ENCODE results near the gene CDH23.

The CDH23 gene

GRCh38 chr10:71629131-71629530 lies 232.4 kb downstream of the CDH23 start:
- Histone ChIP-seq H2AFZ (ENCODE audit: low read length) (no peak overlapping the region), H3K9ac (ENCODE audit: low read length) (no peak overlapping the region), H3K4me1 (ENCODE audit: low read length) (no peaks in the 10 kb centered on the region), H3K27ac (ENCODE audit: low read length) (no peak overlapping the region), H3K9me3 (replicated peaks; ENCODE audit: insufficient read depth, low read length) (no peaks in the 10 kb centered on the region), H3K4me3 (ENCODE audit: low read length) (no peak overlapping the region), H3K27me3 (replicated peaks; ENCODE audit: insufficient read depth, low read length) (peaks cover 71% of the 10 kb centered on the region), H3K9me2 (replicated peaks; ENCODE audit: insufficient read depth, low read length) (no peaks in the 10 kb centered on the region), H3F3A (ENCODE audit: insufficient read depth, low read length) (no peaks in the 10 kb centered on the region), H3K79me2 (ENCODE audit: low read length) (no peaks in the 10 kb centered on the region), H3K4me2 (ENCODE audit: low read depth, low read length) (no peak overlapping the region), H4K20me1 (ENCODE audit: insufficient read depth, low read length) (no peaks in the 10 kb centered on the region), H3K36me3 (replicated peaks; ENCODE audit: insufficient read depth, low read length) (no peaks in the 10 kb centered on the region)
- DNase-seq = no peak
- no peak for TF ChIP-seq EZH2phosphoT487 (IDR thresholded peaks at IDR 0.05; ENCODE audit: low read length)
- no peak for TF ChIP-seq EZH2 (optimal IDR thresholded peaks at IDR 0.05; ENCODE audit: low read depth, low read length)
- no peak for TF ChIP-seq CTCF (IDR thresholded peaks at IDR 0.05; ENCODE audit: low read length)

GRCh38 chr10:71630168-71630567 lies 233.4 kb downstream of the CDH23 start:
- Histone ChIP-seq H3K4me1 (ENCODE audit: low read length) (no peaks in the 10 kb centered on the region), H4K20me1 (ENCODE audit: insufficient read depth, low read length) (no peaks in the 10 kb centered on the region)
- no peak for TF ChIP-seq EZH2phosphoT487 (IDR thresholded peaks at IDR 0.05; ENCODE audit: low read length)
- TF ChIP-seq EZH2 (optimal IDR thresholded peaks at IDR 0.05; ENCODE audit: low read depth, low read length) = no peak
- no peak for TF ChIP-seq CTCF (IDR thresholded peaks at IDR 0.05; ENCODE audit: low read length)

GRCh38 chr10:71631007-71631861 lies 234.5 kb downstream of the CDH23 start:
- Histone ChIP-seq H3K36me3 (replicated peaks; ENCODE audit: insufficient read depth, low read length) (no peaks in the 10 kb centered on the region), H2AFZ (ENCODE audit: low read length) (no peak overlapping the region), H3K9me3 (replicated peaks; ENCODE audit: insufficient read depth, low read length) (no peaks in the 10 kb centered on the region), H3K79me2 (ENCODE audit: low read length) (no peaks in the 10 kb centered on the region), H3K9ac (ENCODE audit: low read length) (no peak overlapping the region), H4K20me1 (ENCODE audit: insufficient read depth, low read length) (no peaks in the 10 kb centered on the region), H3K4me1 (ENCODE audit: low read length) (no peaks in the 10 kb centered on the region), H3K9me2 (replicated peaks; ENCODE audit: insufficient read depth, low read length) (no peaks in the 10 kb centered on the region), H3K27ac (ENCODE audit: low read length) (no peak overlapping the region), H3K4me2 (ENCODE audit: low read depth, low read length) (no peak overlapping the region), H3K27me3 (replicated peaks; ENCODE audit: insufficient read depth, low read length) (peaks cover 69% of the 10 kb centered on the region), H3K4me3 (ENCODE audit: low read length) (no peak overlapping the region), H3F3A (ENCODE audit: insufficient read depth, low read length) (no peaks in the 10 kb centered on the region)
- TF ChIP-seq EZH2 (optimal IDR thresholded peaks at IDR 0.05; ENCODE audit: low read depth, low read length) = no peak
- TF ChIP-seq EZH2phosphoT487 (IDR thresholded peaks at IDR 0.05; ENCODE audit: low read length) = no peak
- no peak for TF ChIP-seq CTCF (IDR thresholded peaks at IDR 0.05; ENCODE audit: low read length)
- DNase-seq = no peak

More at GRCh38 chr10:71630168-71630567, 233.4 kb downstream of the CDH23 start:
- no peaks in the 10 kb centered on the region for H3K79me2 ChIP-seq (ENCODE audit: low read length)
- H3K27ac ChIP-seq (ENCODE audit: low read length) = no peak overlapping the region
- no peak overlapping the region for H3K4me2 ChIP-seq (ENCODE audit: low read depth, low read length)
- H3K27me3 ChIP-seq (replicated peaks; ENCODE audit: insufficient read depth, low read length) = peaks cover 73% of the 10 kb centered on the region
- H3K9me2 ChIP-seq (replicated peaks; ENCODE audit: insufficient read depth, low read length) = no peaks in the 10 kb centered on the region
- H3K4me3 ChIP-seq (ENCODE audit: low read length) = no peak overlapping the region
- no peaks in the 10 kb centered on the region for H3K36me3 ChIP-seq (replicated peaks; ENCODE audit: insufficient read depth, low read length)
- no peak overlapping the region for H3K9ac ChIP-seq (ENCODE audit: low read length)
- no peaks in the 10 kb centered on the region for H3K9me3 ChIP-seq (replicated peaks; ENCODE audit: insufficient read depth, low read length)
- DNase-seq = no peak
- H3F3A ChIP-seq (ENCODE audit: insufficient read depth, low read length) = no peaks in the 10 kb centered on the region
- no peak overlapping the region for H2AFZ ChIP-seq (ENCODE audit: low read length)

All from MM.1S (cell line).